HTR-8/SVneo (cell line): ENCODE results near the gene AUTS2.

ENCODE experiments used
- DNase-seq: peaks from one replicate; pipeline ENCODE4 v3.0.0; 2011; ENCODE audit warnings: low spot score, mixed read lengths; ENCODE audit not compliant: insufficient read length
- FAIRE-seq: peaks from 2 replicates; lab custom pipeline; 2011; peaks lifted over from hg19 to GRCh38; lab: Jason Lieb, UNC

AUTS2 gene

DNA sequence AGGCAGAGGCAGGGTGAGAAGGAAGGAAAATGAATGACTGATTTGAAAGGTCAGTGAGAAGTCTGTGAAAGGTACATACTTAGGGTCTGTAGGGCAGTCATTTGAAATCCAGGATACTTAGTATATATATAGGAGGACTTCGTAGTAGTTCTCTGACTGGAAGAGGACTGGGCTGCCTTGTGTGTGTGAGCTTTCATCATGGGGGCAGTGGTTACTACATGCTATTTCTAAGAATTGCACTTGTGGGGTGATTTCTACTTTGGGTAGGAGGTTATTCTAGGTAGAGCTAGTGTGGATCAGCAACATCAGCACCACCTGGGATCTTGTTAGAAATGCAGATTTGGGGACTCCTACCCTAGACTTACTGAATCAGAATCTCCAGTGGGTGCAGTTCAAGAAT, 104.1 kb downstream of the AUTS2 start:
- DNase-seq (no peak), FAIRE-seq (no peak)

- no peak for DNase-seq
- FAIRE-seq = no peak
These were observed 104.8 kb downstream of the AUTS2 start for GRCh38 chr7:69703099-69703498.

DNA sequence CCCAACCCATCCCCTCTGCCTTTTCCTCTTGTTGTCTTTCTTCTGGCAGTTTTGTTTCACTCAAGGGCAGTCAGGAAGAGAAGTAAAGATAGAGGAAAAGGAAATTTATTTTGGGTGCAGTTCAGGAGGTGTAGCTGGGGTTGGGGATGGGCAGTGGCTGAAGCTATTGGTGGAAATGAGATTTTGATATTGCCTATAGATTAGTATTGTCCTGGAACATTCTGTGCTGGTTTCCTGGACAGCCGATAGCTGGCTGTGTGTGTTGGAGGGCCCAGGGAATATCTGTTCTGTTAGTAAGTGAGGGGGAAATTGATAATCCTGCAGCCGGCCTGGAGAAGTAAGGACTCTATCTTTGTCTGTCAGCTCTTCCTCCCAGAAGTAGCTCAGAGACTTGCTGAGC, 107.8 kb downstream of the AUTS2 start:
- DNase-seq (no peak), FAIRE-seq (no peak)

DNA sequence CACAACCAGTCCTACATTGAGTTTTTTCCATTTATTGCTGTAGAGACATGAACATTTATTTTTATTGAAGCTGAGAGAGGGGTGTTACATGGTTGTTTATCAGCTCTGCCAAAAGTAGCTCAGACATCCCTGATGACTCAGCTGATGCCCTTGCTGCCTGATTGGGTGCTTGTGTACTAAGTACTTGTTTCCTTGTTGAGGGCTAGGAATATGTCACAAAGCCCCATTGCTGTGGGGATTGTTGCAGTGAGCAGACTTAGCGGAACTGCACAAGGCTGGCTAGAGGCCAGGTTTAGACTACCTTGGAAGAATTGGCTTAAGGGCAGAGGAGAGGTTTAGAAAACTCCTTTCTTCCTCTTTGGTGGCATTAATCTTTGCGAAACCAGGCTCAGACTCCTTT, 110.6 kb downstream of the AUTS2 start:
- peak; percentile 2 for DNase-seq
- FAIRE-seq = no peak

- no peak for DNase-seq
- no peak for FAIRE-seq
These were observed 112.6 kb downstream of the AUTS2 start for GRCh38 chr7:69710768-69711438.

- FAIRE-seq = no peak
- no peak for DNase-seq
These were observed 116.8 kb downstream of the AUTS2 start for GRCh38 chr7:69714886-69715576.

DNA sequence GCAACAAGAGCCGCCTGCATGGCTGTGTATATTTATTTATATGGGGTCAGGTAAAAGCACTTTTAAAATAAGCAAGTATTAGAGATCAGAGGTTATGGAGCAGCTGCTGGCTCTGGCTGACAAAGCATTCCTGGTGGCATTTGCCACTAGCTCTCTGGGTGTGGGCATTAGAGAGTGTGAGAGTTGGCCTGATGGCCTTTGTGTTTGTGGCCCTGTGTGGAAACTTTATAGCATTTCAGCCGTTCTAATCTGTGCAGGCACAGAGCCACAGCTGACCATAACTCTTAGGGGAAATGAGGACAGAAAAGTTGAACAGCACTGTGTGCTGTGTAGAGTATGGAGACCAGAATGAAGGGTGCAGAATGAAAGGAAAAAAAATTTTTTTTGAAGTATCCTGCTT, 118.9 kb downstream of the AUTS2 start:
- FAIRE-seq (no peak), DNase-seq (no peak)

GRCh38 chr7:69719717-69720116, 121.4 kb downstream of the AUTS2 start:
- no peak for FAIRE-seq
- no peak for DNase-seq

DNA sequence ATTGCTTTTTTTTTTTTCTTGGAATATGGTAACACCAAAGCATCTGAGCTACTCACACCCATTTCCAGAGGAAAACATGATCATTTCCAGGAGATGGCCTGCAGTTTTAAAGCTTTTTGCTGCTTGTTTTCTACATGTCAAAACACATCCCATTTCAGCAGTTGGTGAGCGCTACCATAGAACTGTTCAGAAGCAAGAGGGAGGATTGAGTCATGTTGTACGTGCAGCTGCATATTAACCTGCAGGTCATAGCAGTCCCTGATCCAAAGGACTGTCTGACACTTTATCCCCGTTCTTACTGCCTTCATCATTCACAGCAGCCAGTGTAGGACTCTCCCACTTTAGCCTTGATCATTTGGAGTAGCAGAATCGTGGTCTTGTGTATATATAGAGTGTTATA, 124.6 kb downstream of the AUTS2 start:
- DNase-seq (no peak), FAIRE-seq (no peak)

DNA sequence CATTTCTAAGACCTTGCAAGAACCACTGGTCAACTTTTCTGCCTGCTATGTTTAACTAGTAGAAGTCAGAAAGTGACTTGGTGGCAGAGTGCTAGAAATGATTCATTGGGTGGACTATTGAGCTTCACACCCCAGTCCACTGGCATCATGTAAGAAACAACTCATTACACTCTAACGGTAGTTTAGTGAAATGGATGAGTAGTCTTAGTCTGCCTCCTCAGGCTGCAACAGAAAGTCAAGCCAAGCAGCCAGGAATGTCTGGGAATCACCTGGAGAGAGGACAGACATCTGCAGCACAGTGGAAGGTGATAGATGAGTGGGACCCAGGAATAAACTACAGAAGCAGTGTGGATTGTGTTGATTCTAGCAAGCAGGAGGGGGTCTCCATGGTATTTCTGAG, 125.4 kb downstream of the AUTS2 start:
- no peak for FAIRE-seq
- no peak for DNase-seq

DNA sequence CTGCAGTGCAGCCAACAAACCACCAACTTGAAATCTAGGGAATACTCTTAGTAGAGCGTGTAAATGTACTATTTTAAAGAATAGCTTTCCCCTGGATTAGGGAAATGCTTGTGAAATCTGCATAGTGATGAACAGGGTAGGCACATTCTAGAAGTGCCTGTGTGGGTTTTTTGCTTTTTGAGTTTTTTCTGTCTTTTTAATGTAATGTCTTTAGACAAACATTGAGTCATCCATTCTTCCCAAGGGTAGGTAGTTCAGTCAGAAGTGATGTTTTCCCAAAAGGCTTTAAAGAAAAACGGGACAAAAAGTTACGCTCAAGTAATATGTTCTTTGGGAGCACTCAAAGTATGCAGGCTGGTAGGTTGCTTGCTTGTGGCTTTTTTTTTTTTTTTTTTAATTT, 130.0 kb downstream of the AUTS2 start:
- FAIRE-seq (no peak), DNase-seq (no peak)

DNA sequence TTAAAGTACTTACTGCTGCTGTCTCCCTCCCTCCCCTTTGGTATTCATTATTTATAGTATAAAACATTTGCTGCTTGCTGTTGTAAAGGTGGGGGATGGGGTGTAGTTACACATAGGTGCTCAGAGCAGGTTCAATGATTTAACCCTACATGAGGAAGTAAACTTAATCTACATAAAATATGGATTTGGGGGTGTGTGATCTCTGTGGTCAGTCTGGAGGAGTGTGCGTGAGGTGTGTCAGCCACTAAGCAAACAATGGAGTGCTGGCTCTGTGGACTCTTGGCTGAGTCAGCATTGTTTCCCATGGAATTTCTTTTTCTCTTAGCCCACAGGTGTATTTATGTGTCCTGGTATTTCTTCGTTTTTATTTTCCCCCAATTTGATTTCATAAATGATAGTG, 133.9 kb downstream of the AUTS2 start:
- FAIRE-seq = no peak

DNA sequence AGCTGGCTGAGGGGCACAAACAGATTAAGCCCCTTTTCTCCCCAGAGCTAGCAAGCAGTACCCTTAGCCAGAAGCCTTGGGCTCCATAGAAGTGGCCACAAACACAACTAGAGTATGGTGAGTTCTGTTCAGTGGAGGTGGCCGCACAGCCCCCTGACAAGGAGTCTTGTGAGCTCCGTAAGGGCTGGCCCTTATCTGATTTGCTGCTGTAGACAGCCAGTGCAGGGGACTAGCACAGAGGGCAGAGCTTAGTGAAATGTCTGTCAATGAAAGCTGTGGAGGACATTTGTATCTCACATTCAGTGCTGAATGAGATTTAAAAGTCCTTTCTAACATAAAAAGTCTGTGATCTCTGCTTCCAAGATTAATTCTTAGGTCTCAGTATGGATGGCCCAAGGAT, 137.3 kb downstream of the AUTS2 start:
- DNase-seq (no peak), FAIRE-seq (no peak)

More for the DNA sequence above, 133.9 kb downstream of the AUTS2 start:
- no peak for DNase-seq

- FAIRE-seq = no peak
- DNase-seq = no peak
These were observed 138.0 kb downstream of the AUTS2 start for GRCh38 chr7:69736126-69736810.

DNA sequence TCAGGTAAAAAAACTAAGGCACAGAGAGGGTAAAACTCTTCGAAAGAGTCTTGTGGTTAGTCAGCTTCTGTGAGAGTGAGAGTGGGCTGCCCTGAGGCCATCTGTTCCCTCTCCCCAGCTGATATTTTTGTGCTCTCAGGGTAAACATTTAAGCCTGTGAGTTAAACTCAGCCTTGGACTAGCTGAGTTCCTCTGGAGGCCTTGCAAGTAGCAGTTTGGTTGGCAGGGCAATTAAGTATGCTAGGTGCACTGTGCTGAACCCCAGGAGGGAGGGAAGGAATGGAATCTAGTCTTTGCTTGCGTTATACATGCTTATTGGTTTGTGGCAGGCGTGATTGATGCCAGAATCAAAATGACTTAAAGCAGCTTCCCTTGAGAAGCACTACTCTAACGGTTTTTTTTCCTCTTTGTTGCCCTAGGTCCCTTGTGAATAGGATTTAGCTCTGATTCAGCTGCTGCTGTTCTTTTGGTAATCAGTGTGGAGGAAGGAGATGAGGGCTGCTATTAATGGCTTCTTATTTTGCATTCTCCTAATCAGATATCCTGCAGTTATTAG, 140.2 kb downstream of the AUTS2 start:
- FAIRE-seq (no peak), DNase-seq (no peak)

- DNase-seq (no peak), FAIRE-seq (no peak)
These were observed 140.9 kb downstream of the AUTS2 start for GRCh38 chr7:69739190-69739589.

DNA sequence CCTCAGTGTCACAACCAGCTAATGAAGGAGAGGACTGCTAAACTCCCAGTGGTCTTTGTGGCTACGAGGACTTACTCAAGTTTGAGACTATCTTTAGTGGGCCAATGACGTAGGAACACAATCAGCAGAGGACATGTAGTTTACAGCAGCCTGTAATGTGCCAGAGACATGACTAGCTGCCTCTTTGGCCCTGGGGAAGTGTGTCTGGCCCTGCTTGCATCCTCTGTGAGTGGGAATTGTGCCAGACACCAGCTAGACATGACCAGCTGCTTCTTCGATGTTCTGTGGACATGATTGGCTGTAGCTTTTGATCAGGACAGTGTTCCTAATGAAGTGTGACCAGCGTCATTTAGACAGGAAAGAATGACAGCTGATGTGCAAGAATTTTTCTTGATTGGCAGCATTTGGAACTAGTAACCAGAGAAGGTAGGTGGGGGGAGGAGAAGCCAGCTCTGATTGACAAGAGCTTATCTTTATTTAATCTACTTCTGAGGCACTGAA, 141.7 kb downstream of the AUTS2 start:
- no peak for FAIRE-seq
- DNase-seq = no peak

DNA sequence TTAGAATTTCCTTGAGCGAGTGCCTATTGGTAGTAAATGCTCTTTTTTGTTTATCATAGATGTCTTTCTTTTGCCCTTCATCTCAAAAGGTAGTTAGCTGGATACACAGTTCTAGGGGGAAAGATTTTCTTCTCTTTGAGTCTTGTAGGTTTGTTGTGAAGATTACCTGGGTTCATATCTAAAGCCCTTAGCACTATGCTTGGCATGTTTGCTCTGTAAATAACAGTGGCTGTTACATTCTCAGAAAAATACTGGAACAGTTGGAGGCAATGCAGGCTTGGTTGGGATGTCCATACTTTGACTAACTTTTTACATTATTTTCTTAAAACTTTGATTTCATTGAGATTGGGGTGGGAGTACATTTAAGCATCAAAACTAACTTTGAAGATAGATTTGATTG, 144.0 kb downstream of the AUTS2 start:
- DNase-seq (no peak), FAIRE-seq (no peak)

DNA sequence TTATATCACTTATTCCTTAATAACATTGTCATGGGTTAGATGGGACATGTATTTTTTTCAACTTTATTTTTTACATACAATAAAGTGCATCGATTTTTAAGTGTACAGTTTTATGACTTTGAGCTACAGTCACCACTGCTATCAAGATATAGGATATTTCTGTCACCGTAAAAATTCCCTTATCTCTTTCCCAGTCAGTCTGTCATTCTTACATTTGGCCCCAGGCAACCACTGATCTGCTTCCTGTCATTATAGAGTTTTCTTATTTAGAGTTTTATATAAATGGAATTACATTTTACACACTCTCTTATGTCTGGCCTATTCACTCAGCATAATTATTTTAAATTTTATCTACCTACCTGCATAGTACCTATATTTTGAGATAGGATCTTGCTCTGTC, 145.2 kb downstream of the AUTS2 start:
- FAIRE-seq = no peak
- DNase-seq = no peak

- no peak for FAIRE-seq
- DNase-seq = no peak
These were observed 145.8 kb downstream of the AUTS2 start for GRCh38 chr7:69744026-69744425.

GRCh38 chr7:69746383-69746782, 148.1 kb downstream of the AUTS2 start:
- DNase-seq (no peak), FAIRE-seq (no peak)
